ENCODE data around the gene FTH1.

FTH1 gene

GRCh38 chr11:61947486-61948210, 19.8 kb downstream of the FTH1 start:
- peak; percentile 87 for DNase-seq (ENCODE audit: extremely low spot score)
- TF ChIP-seq CTBP1 (IDR thresholded peaks at IDR 0.05; ENCODE audit: borderline replicate concordance) = no peak
- 0 out of 2 replicates have a peak, but pooled peaks have one; percentile 26 for TF ChIP-seq ZNF384 (IDR thresholded peaks at IDR 0.05)
- ChIA-PET POLR2A (interaction anchor here (1.0 to 2.3 kb wide), 6 partner anchors 15 to 134 kb away, joined by 3 to 8 read pairs (median 5); partner anchors contain the start of gene FTH1), CTCF (interaction anchor here (0.6 to 5.0 kb wide), 21 partner anchors 10 to 160 kb away, joined by 3 to 77 read pairs (median 6); no protein-coding TSS in a partner anchor)

- POLR2A ChIA-PET = interaction anchor here (1.0 to 2.3 kb wide), 6 partner anchors 15 to 135 kb away, joined by 3 to 8 read pairs (median 5); partner anchors contain the start of gene FTH1
- CTCF ChIA-PET = interaction anchor here (0.6 to 5.0 kb wide), 17 partner anchors 10 to 393 kb away, joined by 3 to 77 read pairs (median 6); no protein-coding TSS in a partner anchor
- TF ChIP-seq FOXA1 (IDR thresholded peaks at IDR 0.05) (no peak), BHLHE40 (IDR thresholded peaks at IDR 0.05; ENCODE audit: borderline replicate concordance) (no peak), PKNOX1 (IDR thresholded peaks at IDR 0.05) (no peak)
- DNase-seq (ENCODE audit: extremely low spot score) = no peak
These were observed 20.5 kb downstream of the FTH1 start for GRCh38 chr11:61946894-61947293.

- ChIA-PET POLR2A (no interaction called here), CTCF (interaction anchor here (0.8 to 5.0 kb wide), 2 partner anchors 47 to 149 kb away, joined by 3 to 77 read pairs; no protein-coding TSS in a partner anchor)
- no peak for TF ChIP-seq ZNF384 (IDR thresholded peaks at IDR 0.05)
- TF ChIP-seq SP1 (IDR thresholded peaks at IDR 0.05) = no peak
- TF ChIP-seq FOXK2 (IDR thresholded peaks at IDR 0.05) = no peak
- no peak for TF ChIP-seq ARNT (IDR thresholded peaks at IDR 0.05)
- TF ChIP-seq PKNOX1 (IDR thresholded peaks at IDR 0.05) = no peak
- TF ChIP-seq SUZ12 (IDR thresholded peaks at IDR 0.05) = no peak
- TF ChIP-seq ELF4 (IDR thresholded peaks at IDR 0.05) = no peak
- no peak for DNase-seq (ENCODE audit: extremely low spot score)
These were observed 22.2 kb downstream of the FTH1 start for GRCh38 chr11:61945191-61945590.

- TF ChIP-seq PKNOX1 (IDR thresholded peaks at IDR 0.05) = no peak
- no peak for TF ChIP-seq SUZ12 (IDR thresholded peaks at IDR 0.05)
- TF ChIP-seq ARNT (IDR thresholded peaks at IDR 0.05) = no peak
- TF ChIP-seq FOXM1 (IDR thresholded peaks at IDR 0.05; ENCODE audit: borderline replicate concordance) = no peak
- TF ChIP-seq ZNF384 (IDR thresholded peaks at IDR 0.05) = no peak
- no peak for TF ChIP-seq L3MBTL2 (conservative IDR thresholded peaks at IDR 0.05)
- no peak for TF ChIP-seq ELF4 (IDR thresholded peaks at IDR 0.05)
- TF ChIP-seq TARDBP (IDR thresholded peaks at IDR 0.05) = no peak
- no peak for TF ChIP-seq FOXK2 (IDR thresholded peaks at IDR 0.05)
- no peak for TF ChIP-seq FOXA1 (IDR thresholded peaks at IDR 0.05)
- DNase-seq (ENCODE audit: extremely low spot score) = no peak
- POLR2A ChIA-PET = no interaction called here
- CTCF ChIA-PET = no interaction called here
These were observed 27.0 kb downstream of the FTH1 start for GRCh38 chr11:61940466-61940865.

GRCh38 chr11:61935861-61936260, 31.6 kb downstream of the FTH1 start:
- POLR2A ChIA-PET = no interaction called here
- no peak for DNase-seq (ENCODE audit: extremely low spot score)
- TF ChIP-seq L3MBTL2 (conservative IDR thresholded peaks at IDR 0.05) (no peak), FOXA1 (IDR thresholded peaks at IDR 0.05) (no peak), SUZ12 (IDR thresholded peaks at IDR 0.05) (no peak)
- CTCF ChIA-PET = no interaction called here

- TF ChIP-seq HDGF (IDR thresholded peaks at IDR 0.05; ENCODE audit: borderline replicate concordance) (no peak), FOXK2 (IDR thresholded peaks at IDR 0.05) (no peak), NFRKB (IDR thresholded peaks at IDR 0.05) (no peak), L3MBTL2 (conservative IDR thresholded peaks at IDR 0.05) (no peak), CTBP1 (IDR thresholded peaks at IDR 0.05; ENCODE audit: borderline replicate concordance) (no peak), PKNOX1 (IDR thresholded peaks at IDR 0.05) (no peak), LEF1 (IDR thresholded peaks at IDR 0.05; ENCODE audit: borderline replicate concordance) (no peak), SP1 (IDR thresholded peaks at IDR 0.05) (no peak), TARDBP (IDR thresholded peaks at IDR 0.05) (no peak), ARNT (IDR thresholded peaks at IDR 0.05) (no peak)
- no peak for DNase-seq (ENCODE audit: extremely low spot score)
- POLR2A ChIA-PET = no interaction called here
- CTCF ChIA-PET = no interaction called here
These were observed 36.5 kb downstream of the FTH1 start for GRCh38 chr11:61930933-61931332.

Measured in HEK293T (cell line).